ENCODE results near the gene SLC26A3. TPM values are rescaled to one million over a fixed set of nuclear protein-coding genes. Genes with fewer than 3 reads are reported as not detected.
"Not testable (repeated sequence)": the region's sequence is repeated elsewhere in the genome, so short reads cannot be mapped to it uniquely, and the experiment has no call there.

The SLC26A3 gene
- not detected for total RNA-seq

GRCh38 chr7:107803009-107803610 is at the start of gene SLC26A3:
TSS of gene SLC26A3 (minus strand) at chr7:107803223. CDS start at chr7:107794509, 8,714 bp downstream.
- Histone ChIP-seq H3K27me3 (ENCODE audit: insufficient read depth, low read length) (no peaks in the 10 kb centered on the region), H3K4me3 (ENCODE audit: low read length) (no peak within 1 kb of the TSS), H3K4me1 (ENCODE audit: insufficient read depth, low read length) (no peaks in the 10 kb centered on the region), H3K9me3 (ENCODE audit: low read depth, low read length) (no peaks in the 10 kb centered on the region)

- H3K4me3 ChIP-seq (ENCODE audit: low read length) = no peak overlapping the region
- H3K4me1 ChIP-seq (ENCODE audit: insufficient read depth, low read length) = no peaks in the 10 kb centered on the region
Measured at GRCh38 chr7:107850643-107851042, 47.6 kb upstream of the SLC26A3 start.

GRCh38 chr7:107850216-107850615 is 47.2 kb upstream of the SLC26A3 start:
- H3K9me3 ChIP-seq (ENCODE audit: low read depth, low read length) = no peaks in the 10 kb centered on the region
- H3K27me3 ChIP-seq (ENCODE audit: insufficient read depth, low read length) = no peaks in the 10 kb centered on the region
- no peaks in the 10 kb centered on the region for H3K4me1 ChIP-seq (ENCODE audit: insufficient read depth, low read length)
- H3K4me3 ChIP-seq (ENCODE audit: low read length) = no peak overlapping the region

More at GRCh38 chr7:107850643-107851042, 47.6 kb upstream of the SLC26A3 start:
- Histone ChIP-seq H3K27me3 (ENCODE audit: insufficient read depth, low read length) (no peaks in the 10 kb centered on the region), H3K9me3 (ENCODE audit: low read depth, low read length) (no peaks in the 10 kb centered on the region)

GRCh38 chr7:107848211-107848610 is 45.2 kb upstream of the SLC26A3 start:
- not testable (repeated sequence) for H3K9me3 ChIP-seq (ENCODE audit: low read depth, low read length); H3K4me3 ChIP-seq (ENCODE audit: low read length); H3K4me1 ChIP-seq (ENCODE audit: insufficient read depth, low read length); H3K27me3 ChIP-seq (ENCODE audit: insufficient read depth, low read length)

- not testable (repeated sequence) for H3K9me3 ChIP-seq (ENCODE audit: low read depth, low read length); H3K4me3 ChIP-seq (ENCODE audit: low read length); H3K27me3 ChIP-seq (ENCODE audit: insufficient read depth, low read length); H3K4me1 ChIP-seq (ENCODE audit: insufficient read depth, low read length)
Measured at GRCh38 chr7:107847836-107848175, 44.8 kb upstream of the SLC26A3 start.

GRCh38 chr7:107847168-107847835 is 44.3 kb upstream of the SLC26A3 start:
- Histone ChIP-seq H3K9me3 (ENCODE audit: low read depth, low read length) (no peaks in the 10 kb centered on the region), H3K27me3 (ENCODE audit: insufficient read depth, low read length) (no peaks in the 10 kb centered on the region)

GRCh38 chr7:107846324-107846723 is 43.3 kb upstream of the SLC26A3 start:
- Histone ChIP-seq H3K27me3 (ENCODE audit: insufficient read depth, low read length) (no peaks in the 10 kb centered on the region), H3K4me1 (ENCODE audit: insufficient read depth, low read length) (no peaks in the 10 kb centered on the region), H3K9me3 (ENCODE audit: low read depth, low read length) (no peaks in the 10 kb centered on the region), H3K4me3 (ENCODE audit: low read length) (no peak overlapping the region)

More at GRCh38 chr7:107847168-107847835, 44.3 kb upstream of the SLC26A3 start:
- Histone ChIP-seq H3K4me3 (ENCODE audit: low read length) (no peak overlapping the region), H3K4me1 (ENCODE audit: insufficient read depth, low read length) (no peaks in the 10 kb centered on the region)

GRCh38 chr7:107843184-107843583 is 40.2 kb upstream of the SLC26A3 start:
- Histone ChIP-seq H3K4me3 (ENCODE audit: low read length) (no peak overlapping the region), H3K9me3 (ENCODE audit: low read depth, low read length) (no peaks in the 10 kb centered on the region), H3K27me3 (ENCODE audit: insufficient read depth, low read length) (no peaks in the 10 kb centered on the region), H3K4me1 (ENCODE audit: insufficient read depth, low read length) (no peaks in the 10 kb centered on the region)

GRCh38 chr7:107842213-107842612 is 39.2 kb upstream of the SLC26A3 start:
- Histone ChIP-seq H3K4me3 (ENCODE audit: low read length) (no peak overlapping the region), H3K4me1 (ENCODE audit: insufficient read depth, low read length) (no peaks in the 10 kb centered on the region), H3K9me3 (ENCODE audit: low read depth, low read length) (no peaks in the 10 kb centered on the region), H3K27me3 (ENCODE audit: insufficient read depth, low read length) (no peaks in the 10 kb centered on the region)

GRCh38 chr7:107838816-107839565 is 36.0 kb upstream of the SLC26A3 start:
- Histone ChIP-seq H3K4me3 (ENCODE audit: low read length) (no peak overlapping the region), H3K27me3 (ENCODE audit: insufficient read depth, low read length) (no peaks in the 10 kb centered on the region), H3K4me1 (ENCODE audit: insufficient read depth, low read length) (no peaks in the 10 kb centered on the region), H3K9me3 (ENCODE audit: low read depth, low read length) (no peaks in the 10 kb centered on the region)

- Histone ChIP-seq H3K4me1 (ENCODE audit: insufficient read depth, low read length) (no peaks in the 10 kb centered on the region), H3K27me3 (ENCODE audit: insufficient read depth, low read length) (no peaks in the 10 kb centered on the region), H3K4me3 (ENCODE audit: low read length) (no peak overlapping the region), H3K9me3 (ENCODE audit: low read depth, low read length) (no peaks in the 10 kb centered on the region)
Measured at GRCh38 chr7:107838024-107838601, 35.1 kb upstream of the SLC26A3 start.

- Histone ChIP-seq H3K4me1 (ENCODE audit: insufficient read depth, low read length) (no peaks in the 10 kb centered on the region), H3K27me3 (ENCODE audit: insufficient read depth, low read length) (no peaks in the 10 kb centered on the region), H3K9me3 (ENCODE audit: low read depth, low read length) (no peaks in the 10 kb centered on the region)
Measured at GRCh38 chr7:107837145-107837512, 34.1 kb upstream of the SLC26A3 start.

GRCh38 chr7:107836237-107837144 is 33.5 kb upstream of the SLC26A3 start:
- no peaks in the 10 kb centered on the region for H3K4me1 ChIP-seq (ENCODE audit: insufficient read depth, low read length)
- no peak overlapping the region for H3K4me3 ChIP-seq (ENCODE audit: low read length)
- no peaks in the 10 kb centered on the region for H3K27me3 ChIP-seq (ENCODE audit: insufficient read depth, low read length)
- H3K9me3 ChIP-seq (ENCODE audit: low read depth, low read length) = no peaks in the 10 kb centered on the region

More at GRCh38 chr7:107837145-107837512, 34.1 kb upstream of the SLC26A3 start:
- H3K4me3 ChIP-seq (ENCODE audit: low read length) = no peak overlapping the region

GRCh38 chr7:107834401-107834800 is 31.4 kb upstream of the SLC26A3 start:
- H3K27me3 ChIP-seq (ENCODE audit: insufficient read depth, low read length) = no peaks in the 10 kb centered on the region
- no peaks in the 10 kb centered on the region for H3K4me1 ChIP-seq (ENCODE audit: insufficient read depth, low read length)
- H3K9me3 ChIP-seq (ENCODE audit: low read depth, low read length) = no peaks in the 10 kb centered on the region
- no peak overlapping the region for H3K4me3 ChIP-seq (ENCODE audit: low read length)
